ENCODE results near the gene CCT2.

The CCT2 gene

DNA sequence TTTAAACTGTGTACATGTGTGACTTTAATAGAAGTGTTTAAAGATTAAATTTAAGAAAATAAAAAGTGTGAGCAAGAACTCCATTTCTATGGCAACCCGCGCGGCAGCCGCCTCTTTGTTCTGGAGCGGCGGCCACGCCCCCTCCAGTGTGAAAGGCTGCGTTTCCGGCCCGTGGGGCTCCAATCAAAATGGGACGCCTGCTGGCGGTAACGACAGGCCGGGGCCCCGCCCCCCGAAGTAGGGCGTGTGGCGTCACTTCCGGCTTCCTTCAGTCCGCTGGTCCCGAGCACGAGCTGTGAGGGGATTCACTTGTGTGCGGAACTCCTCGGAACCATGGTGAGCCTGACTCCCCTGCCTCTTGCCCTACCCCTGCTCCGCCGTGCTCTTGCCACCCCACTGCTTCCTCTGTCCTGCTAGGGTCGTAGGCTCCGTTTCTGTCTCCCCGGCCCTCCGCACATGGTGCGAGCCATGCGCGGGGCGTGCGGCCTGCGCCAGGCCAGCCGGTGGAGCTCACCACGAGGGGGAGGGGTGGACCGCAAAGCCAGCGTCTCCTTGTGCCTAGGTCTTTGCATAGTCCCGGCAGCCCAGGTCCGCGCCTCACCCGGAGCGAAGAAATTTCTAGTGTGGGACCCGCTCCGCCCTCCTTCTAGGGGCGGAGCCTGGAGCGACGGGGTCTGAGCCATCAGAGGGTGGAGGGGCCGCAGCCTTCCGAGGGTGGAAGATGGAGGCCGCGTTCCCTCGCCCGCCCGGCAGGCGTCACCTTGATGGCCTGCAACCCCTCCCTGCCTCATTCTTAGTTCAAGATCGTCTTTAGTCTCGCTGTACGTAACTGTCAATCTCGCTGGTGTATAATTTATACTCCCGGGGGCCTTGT lies at the start of gene CCT2:
TSS of gene CCT2 (plus strand) at position 271 of the 874 bp plus-strand sequence. CDS start at position 334, 63 bp downstream.
- DNase-seq: peak; percentile 64 to 98 (median 92)

DNA sequence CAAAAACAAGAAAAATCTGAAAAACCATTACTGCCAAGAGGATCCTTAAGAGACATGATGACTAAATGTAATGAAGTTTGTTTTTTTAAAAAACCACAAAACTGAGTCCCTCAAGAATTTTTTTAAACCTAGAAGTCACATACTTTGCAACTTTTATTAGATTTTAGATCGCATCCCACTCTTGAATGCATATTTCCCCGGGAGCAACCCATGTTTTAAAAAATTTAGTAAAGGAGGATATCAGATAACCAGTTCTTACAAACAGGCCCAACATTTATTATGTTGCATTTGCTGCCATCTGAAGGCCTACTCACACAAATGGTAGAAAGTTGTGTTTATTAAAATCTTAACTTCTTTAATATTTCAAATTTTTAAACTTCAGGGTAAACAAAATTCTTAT lies 44.3 kb upstream of the CCT2 start:
- no peak for DNase-seq

DNA sequence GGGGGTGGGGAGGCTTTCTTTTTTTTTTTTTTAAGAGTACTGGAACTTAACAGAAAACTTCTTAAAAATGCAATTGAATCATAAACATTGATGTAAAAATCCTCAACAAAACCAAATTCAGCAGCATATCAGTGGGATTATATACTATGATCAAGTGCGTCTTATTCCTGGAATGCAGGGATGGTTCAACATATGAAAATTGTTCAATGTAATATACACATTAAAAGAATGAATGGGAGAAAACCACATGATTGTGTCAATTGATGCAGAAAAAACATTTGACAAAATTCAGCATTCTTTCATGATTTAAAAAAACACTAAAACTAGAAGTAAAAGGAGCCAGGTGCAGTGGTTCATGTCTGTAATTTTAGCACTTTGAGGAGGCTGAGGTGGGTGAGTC lies 41.2 kb upstream of the CCT2 start:
- DNase-seq: no peak

DNA sequence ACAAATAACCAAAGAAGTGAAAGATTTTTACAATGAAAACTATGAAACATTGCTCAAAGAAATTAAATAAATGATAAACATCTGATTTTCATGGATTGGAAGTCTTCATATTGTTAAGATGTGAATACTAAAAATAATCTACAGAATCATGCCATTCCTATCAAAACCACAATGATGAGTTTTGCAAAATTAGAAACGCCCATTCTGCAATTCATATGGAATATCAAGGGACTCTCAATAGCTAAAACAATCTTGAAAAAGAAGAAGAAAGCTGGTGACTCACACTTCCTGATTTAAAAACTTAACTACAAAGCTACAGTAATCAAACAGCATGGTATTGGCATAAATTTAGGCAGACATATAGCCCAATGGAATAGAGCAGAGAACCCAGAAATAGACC lies 40.2 kb upstream of the CCT2 start:
- no peak for DNase-seq

DNA sequence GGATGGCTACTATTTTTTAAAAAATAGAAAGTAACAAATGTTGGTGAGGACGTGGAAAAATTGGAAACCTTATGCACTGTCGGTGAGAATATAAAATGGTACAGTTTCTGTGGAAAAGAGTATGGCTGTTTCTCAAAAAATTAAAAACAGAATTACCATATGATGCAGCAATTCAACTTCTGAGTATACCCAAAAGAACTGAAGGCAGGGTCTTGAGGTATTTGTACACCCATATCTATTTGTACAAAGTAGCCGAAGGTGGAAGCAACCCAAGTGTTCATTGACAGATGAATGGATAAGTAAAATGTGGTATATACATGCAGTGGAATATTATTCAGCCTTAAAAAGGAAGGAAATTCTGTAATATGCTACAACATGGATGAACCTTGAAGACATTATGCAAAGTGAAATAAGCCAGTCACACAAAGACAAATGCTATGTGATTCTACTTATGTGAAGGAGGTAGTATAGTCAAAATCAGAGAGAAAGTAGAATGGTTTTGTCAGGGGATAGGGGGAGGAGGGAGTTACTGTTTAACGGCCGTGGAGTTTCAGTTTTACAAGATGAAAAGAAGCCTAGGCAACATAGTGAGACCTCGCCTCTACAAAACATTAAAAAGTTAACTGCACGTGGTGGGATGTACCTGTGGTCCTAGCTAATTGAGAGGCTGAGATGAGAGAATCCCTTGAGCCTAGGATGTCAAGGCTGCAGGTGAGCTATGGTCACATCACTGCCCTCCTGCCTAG lies 38.4 kb upstream of the CCT2 start:
- DNase-seq: no peak

DNA sequence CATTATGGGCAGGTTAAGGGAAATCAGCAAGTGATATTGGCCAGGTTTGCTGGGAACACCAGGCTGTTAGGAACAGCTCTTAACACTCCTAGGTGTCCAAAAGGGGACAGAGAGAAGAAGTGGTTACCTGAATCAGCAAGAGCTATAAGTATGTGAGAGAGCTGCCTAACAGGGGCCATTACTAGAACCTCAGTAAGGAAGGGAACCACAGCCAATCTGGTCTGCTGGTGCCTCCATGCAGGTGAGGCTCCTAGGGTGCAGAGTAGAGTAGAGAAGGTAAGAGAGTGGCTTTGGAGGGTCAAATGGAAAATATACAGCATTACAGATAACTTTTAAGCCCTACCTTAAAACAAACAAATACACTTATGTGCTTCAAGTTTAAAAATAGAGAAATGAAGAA lies 36.6 kb upstream of the CCT2 start:
- no peak for DNase-seq

DNA sequence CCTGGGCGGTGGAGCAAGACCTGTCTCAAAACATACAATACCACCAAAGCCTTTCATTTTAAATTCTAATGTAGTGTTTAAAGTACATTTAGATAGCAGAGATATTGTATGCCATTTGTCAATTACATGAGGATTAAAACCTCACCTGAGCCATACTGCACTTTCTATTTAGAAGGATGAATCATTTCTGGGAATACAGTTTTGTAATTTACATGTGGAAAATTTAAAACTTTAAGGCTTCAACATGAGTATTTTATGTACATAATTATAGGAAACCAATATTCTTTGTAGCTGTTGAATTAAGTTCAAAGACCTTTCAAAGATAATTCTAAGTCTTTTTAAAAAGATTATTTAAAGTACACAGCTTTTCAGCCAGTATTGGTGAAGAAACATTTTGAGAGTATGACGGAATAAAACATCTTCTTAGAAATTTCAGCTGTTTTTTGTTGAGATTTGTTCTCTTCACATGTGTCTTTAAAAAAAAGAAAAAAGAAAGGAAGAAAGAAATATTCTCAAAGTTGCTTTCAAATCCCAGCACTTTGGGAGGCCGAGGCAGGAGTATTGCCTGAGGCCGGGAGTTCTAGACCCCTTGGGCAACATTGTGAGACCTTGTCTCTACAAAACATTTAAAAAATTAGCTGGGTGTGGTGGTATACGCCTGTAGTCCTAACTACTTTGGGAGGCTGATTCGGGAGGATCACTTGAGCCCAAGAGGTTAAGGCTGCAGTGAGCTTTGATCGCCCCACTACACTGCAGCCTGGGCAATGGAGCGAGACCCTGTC lies 34.5 kb upstream of the CCT2 start:
- no peak for DNase-seq

DNA sequence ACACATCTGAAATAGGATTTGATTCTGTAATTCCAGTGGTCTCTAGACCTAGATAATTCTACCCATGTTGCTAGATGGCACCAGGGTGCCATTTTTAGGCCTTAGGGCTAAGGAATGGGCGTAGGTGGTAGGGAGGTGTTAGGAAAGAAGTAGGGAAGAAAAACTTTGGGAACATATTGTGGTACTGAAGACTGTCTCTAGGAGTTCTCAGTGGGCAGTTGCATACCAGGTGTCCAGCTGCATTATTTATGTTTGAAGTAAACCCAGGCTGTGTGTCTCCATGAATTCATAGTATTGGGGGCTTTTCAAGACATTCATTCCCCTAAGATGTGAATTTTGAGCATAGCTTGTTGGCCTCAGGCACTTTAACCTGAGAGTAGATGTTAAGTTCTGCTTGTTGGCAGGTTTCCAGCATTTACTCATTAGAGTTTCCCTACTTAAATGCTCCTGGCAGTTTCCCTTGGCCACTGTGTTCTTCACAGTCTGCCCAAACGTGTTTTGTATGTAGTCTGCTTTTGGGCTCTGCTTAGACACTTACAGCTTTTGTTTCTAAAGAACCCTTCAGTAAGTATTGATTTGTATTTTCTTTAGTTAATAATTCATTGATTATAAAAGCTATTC lies 31.5 kb upstream of the CCT2 start:
- peak in 10 of 51 donors; percentile 0 to 30 (median 4) for DNase-seq

DNA sequence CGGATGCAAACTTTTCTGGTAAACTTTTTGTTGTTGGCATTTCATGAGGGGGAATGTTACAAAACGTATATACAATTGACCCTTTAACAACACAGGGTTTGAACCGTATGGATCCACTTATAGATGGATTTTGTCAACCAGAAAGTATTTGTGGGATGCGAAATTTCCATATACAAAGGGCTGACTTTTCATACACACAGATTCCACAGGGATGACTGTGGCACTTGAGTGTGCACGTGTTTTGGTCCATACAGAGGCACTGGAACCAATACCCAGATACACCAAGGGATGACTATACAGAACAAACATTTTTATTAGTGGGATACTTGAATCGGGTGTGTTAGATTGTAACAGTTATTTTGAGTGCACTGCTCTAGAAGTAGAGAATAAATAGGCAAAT lies 29.8 kb upstream of the CCT2 start:
- no peak for DNase-seq

DNA sequence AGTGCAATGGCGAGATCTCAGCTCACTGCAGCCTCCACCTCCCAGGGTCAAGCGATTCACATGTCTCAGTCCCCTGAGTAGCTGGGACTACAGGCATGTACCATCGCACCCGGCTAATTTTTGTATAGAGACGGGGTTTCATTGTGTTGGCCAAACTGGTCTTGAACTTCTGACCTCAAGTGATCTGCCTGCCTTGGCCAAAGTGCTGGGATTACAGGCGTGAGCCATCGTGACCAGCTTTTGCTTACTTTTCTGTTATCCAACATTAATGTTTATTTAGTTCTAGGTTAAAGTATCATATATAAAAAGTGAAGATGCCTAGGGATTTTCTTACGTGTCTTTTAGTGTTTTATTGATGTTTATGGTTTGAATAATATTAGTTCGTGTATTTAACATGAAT lies 28.9 kb upstream of the CCT2 start:
- no peak for DNase-seq

DNA sequence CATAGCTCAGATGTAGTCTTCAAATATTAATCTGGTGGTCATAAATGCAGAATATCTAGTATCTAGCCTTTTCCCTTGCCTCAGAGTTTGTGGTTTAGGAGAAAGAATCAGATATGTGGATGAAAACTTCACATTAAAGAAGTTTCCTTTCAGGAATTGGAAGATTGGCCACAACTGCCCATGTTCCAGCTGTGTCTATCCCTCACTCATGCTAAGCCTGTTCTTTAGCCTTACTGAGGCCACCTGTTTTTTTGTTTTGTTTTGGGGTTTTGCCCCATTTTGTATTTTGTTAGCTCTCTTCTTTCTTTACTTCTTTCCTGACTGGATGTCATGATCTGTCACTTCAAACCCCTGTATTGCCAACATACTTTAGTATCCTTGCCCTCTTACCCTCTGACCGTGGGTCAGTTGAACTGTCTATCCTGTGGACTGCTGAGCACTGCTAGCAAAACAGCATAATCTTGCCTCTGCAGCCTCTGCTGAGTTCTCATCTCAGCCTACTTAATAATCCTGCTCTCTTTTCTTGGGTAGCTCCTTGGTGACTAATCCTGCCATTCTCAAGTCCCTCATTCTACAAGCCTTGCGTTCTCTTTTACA lies 22.0 kb upstream of the CCT2 start:
- no peak for DNase-seq

DNA sequence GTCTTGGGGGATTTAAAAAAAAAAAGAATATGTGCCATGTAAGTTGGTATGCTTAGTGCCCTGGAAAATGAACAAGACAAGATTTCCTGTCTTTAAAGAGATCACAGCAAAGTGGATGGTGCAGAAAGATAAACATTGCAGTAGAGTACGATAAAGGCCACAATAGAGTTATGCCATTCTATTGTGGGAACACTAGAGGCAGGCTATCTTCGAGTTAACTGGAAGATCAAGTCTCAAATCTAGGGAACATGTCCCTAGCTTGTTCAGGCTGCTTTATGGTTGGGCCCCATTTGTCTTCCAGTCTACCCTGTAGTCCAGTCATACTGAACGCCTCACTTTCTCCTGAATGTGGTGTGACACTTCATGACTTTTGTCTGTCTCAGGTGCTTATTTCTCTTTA lies 18.7 kb upstream of the CCT2 start:
- no peak for DNase-seq

DNA sequence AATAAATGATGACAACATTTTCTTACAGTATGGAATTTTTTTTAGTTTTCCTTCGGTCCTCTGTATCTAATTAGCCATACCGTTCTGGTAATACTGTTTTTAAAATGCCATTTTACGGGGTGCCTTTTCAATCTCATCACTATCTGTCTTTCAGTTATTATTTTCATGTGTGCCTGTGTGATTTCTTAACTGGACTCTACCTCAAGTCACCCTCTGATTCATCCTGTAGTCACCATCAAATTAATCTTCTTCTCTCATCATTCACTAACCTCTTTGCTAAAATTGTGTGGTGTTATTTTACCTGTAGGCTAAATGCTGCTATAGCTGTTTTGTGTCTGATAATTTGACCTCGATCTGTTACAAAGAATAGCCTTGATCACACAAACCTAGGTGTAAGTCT lies 16.0 kb upstream of the CCT2 start:
- no peak for DNase-seq

DNA sequence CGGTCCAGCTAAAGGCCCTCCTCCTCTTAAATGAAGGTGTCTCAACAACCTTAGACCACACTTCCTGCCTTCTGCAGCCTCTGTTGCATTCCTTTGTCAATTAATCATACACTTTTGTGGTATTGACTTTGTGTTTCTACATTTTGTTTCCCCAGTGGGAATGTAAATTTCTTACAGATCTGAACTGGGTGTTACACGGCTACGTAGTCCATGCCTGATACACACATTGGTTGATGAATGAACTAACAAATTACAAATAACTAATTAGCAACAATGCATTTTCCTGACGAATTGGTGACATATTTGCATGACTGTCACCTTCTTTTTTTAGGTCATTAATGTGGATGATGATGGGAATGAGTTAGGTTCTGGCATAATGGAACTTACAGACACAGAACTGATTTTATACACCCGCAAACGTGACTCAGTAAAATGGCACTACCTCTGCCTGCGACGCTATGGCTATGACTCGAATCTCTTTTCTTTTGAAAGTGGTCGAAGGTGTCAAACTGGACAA lies 15.2 kb upstream of the CCT2 start:
- DNase-seq: no peak

DNA sequence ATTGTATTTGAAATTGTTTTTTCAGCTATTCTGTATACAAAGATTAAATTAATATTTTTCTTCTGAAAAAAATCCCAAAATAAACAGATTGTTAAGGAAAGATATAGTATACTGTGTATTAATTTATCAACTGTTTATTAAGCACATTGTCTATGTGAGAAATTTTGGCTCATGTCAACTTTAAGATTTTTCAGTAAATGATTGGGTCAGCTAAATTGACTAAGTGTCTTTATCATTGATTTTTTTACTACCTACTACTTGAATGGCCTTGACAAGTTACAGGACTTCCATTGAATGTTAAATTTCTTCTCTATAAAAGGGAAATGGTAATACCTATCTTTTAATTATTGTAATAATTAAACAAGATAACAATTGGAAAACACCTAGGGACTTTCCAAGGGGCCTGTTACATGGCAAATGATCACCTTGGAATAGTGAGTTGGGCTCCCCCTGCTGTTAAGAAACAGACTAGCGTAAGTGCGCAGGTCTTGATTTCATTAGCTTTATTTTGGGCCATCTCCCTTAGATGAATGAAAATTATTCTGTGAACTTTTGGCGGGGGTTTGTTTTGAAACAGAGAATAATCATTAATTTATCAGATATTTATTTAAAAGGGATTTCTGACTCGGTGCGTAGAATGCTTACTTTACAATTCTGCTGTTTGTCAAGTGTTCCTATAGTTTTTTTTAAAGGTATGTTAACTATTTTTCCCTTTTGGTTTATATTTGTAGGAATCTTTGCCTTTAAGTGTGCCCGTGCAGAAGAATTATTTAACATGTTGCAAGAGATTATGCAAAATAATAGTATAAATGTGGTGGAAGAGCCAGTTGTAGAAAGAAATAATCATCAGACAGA lies 14.5 kb upstream of the CCT2 start:
- DNase-seq: peak in 16 of 51 donors; percentile 1 to 57 (median 6)

DNA sequence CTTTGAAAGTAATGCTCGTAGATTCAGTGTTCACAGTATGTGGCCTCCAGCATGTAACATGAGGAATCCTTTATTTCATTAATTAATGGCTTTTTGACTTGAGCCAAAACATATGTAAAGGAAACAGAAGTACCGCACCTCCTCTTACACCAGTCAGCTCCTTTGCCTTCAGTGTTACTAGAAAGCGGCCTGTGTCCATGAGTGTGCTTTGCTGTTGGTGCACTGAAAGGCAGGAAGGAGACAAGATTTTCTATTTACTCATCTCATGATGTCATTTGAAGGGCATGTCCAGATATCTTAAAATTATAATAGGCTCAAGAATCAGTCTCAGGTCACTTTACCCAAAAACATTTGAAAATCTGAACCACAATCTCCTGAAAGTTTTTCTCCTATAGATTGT lies 9.9 kb upstream of the CCT2 start:
- DNase-seq: no peak

DNA sequence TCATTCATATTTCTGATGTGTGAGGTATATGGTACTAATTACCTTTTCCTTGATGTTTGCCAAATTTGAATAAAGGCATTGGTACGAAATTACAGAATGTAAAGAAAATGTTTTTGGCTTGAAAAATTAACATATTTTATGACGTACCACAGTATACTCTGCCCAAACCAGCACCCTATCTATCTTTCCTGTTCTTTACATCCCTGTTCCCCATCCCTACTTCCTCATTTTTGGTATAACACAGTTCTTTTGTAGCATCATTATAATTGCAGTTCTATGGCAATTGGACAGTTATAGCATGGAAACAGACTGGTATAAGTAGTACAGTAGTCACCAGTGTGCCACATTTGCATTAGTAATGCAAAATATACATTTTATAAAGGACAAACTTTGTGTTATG lies 7.0 kb upstream of the CCT2 start:
- no peak for DNase-seq

DNA sequence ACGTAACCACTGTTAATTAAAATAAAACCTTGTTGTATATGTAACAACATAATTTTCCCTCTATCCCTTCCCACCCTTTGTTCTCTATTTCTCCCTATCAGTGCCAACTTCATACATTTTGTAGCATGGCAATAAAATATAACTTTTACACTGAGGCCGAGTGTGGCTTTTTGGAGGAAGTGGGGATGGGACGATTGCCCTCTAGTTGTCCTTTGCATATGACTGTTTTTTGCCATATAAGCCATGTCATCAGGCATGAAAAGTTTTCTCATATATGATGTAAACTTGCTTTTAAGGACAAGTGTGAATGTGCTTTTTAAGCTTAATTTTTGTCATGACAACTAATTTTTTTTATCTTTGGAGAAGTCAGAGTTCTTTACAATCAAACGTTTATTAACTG lies 6.2 kb upstream of the CCT2 start:
- no peak for DNase-seq

DNA sequence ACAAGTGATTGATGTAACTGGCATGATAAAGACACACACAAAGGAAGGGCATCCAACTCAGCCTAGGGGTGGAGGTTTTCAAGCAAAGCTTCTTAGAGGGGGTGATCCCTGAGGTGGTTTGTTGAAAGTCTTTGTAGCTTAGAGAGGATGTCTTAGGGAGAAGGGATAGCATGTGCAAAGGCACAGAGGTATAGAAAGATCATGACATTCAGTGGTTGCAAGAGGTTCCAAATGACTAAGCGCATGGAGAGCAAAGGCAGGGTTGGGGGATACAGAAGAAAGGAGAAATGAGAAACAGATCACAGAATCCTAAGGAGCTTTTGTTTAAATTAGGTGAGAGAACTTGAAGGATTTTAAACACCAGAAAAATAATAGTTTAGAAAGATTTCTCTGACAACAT lies 5.2 kb upstream of the CCT2 start:
- no peak for DNase-seq

DNA sequence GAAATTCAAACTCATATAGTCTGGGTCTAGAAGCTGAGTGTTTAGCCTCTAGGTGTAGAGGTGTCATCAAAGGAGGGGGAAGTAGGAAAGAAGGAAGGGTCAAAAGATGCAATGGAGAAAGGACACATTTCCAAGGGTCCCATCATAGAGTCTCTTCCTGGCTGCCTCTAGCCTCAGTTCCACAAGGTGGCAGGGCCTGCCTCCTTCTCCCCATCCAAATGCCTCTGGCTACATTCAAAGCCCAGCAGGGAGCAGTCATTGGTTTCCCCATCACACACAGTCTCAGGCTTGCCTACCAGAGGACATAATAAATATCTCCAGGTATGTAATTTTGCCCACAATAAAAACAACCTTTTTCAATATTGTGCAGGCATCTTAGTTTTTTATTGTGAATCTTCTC lies 2.1 kb upstream of the CCT2 start:
- no peak for DNase-seq
